Activated T-helper 1 cell treated with anti-CD3 and anti-CD28 coated beads, Interleukin-12 subunit alpha, Interleukin-12 subunit beta, Interleukin-2, Interleukin-4 antibody, amounts not matched to agents 30 ng/mL and 10 ng/mL and 1 ng/mL, durations not matched to agents 14 hours and 24 hours and 36 hours (primary cell): ENCODE results near the gene SGTA. TPM values are rescaled to one million over a fixed set of nuclear protein-coding genes. Genes with fewer than 3 reads are reported as not detected.
"Not testable (repeated sequence)": the region's sequence is repeated elsewhere in the genome, so short reads cannot be mapped to it uniquely, and the experiment has no call there.

ENCODE experiments used
- DNase-seq: peaks from one replicate; pipeline ENCODE4 v3.0.0; 2021; ENCODE audit warnings: low spot score
- H3K27ac Mint-ChIP-seq: one replicate; pipeline ENCODE4 v1.8.0; 2021; ENCODE audit warnings: mild to moderate bottlenecking, mixed read lengths
- H3K27me3 Mint-ChIP-seq: one replicate; pipeline ENCODE4 v1.8.0; 2022; ENCODE audit warnings: mild to moderate bottlenecking, moderate library complexity, mixed read lengths; ENCODE audit not compliant: insufficient read depth
- H3K36me3 Mint-ChIP-seq: one replicate; pipeline ENCODE4 v1.8.0; 2021; ENCODE audit warnings: low read depth, mixed read lengths
- H3K4me1 Mint-ChIP-seq: one replicate; pipeline ENCODE4 v1.8.0; 2021; ENCODE audit warnings: low read depth, mixed read lengths
- H3K4me3 Mint-ChIP-seq: one replicate; pipeline ENCODE4 v1.8.0; 2021; ENCODE audit warnings: mild to moderate bottlenecking, moderate library complexity, mixed read lengths
- H3K9me3 Mint-ChIP-seq: one replicate; pipeline ENCODE4 v1.8.0; 2021; ENCODE audit warnings: mixed read lengths
- intact Hi-C: fragments of 100-400 bp; cut with micrococcal nuclease; formaldehyde crosslinking; loops from one replicate; pipeline ENCODE4 v1.15.1; 2024
- total RNA-seq: library from RNA; stranded (reverse); gene quantifications from 2 replicates; pipeline ENCODE4 v1.2.3, GENCODE V29; 2022

SGTA gene
- total RNA-seq, 1 donor from 2014 or later, result 73.4 TPM

- DNase-seq, result no peak
- intact Hi-C loops, result no loop called here
- no peak overlapping the region for H3K4me3 Mint-ChIP-seq
- no peaks in the 10 kb centered on the region for H3K27me3 Mint-ChIP-seq
- H3K9me3 Mint-ChIP-seq, result no peaks in the 10 kb centered on the region
- H3K36me3 Mint-ChIP-seq, result peaks cover 25% of the 10 kb centered on the region
- H3K4me1 Mint-ChIP-seq, result no peaks in the 10 kb centered on the region
- H3K27ac Mint-ChIP-seq, result no peak overlapping the region
Measured at GRCh38 chr19:2795827-2796658, 13.0 kb upstream of the SGTA start.

- Mint-ChIP-seq H3K27me3 (no peaks in the 10 kb centered on the region), H3K36me3 (peaks cover 25% of the 10 kb centered on the region), H3K9me3 (no peaks in the 10 kb centered on the region), H3K4me3 (no peak overlapping the region), H3K27ac (no peak overlapping the region), H3K4me1 (peaks cover 6% of the 10 kb centered on the region)
- intact Hi-C loops, result no loop called here
- DNase-seq, result no peak
Measured at GRCh38 chr19:2793577-2793976, 10.5 kb upstream of the SGTA start.

DNA sequence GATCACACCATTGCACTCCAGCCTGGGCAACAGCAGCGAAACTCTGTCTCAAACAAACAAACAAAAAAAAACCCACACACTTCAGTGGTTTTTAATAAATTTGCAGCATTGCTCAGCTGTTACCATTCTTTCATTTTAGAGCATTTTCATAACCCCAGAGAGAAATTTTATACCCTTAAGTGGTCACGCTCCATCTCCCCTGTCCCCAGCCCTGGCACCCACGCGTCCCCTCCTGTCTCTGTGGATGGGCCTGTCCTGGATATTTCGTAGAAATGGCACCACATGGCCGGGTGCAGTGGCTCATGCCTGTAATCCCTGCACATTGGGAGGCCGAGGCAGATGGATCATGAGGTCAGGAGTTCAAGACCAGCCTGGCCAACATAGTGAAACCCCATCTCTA, 10.1 kb upstream of the SGTA start:
- Mint-ChIP-seq H3K9me3 (no peaks in the 10 kb centered on the region), H3K27me3 (no peaks in the 10 kb centered on the region), H3K4me1 (peaks cover 8% of the 10 kb centered on the region), H3K27ac (no peak overlapping the region), H3K36me3 (peaks cover 25% of the 10 kb centered on the region), H3K4me3 (no peak overlapping the region)
- intact Hi-C loops, result no loop called here
- DNase-seq, result no peak

GRCh38 chr19:2792666-2793065, 9.6 kb upstream of the SGTA start:
- H3K27ac Mint-ChIP-seq, H3K9me3 Mint-ChIP-seq, intact Hi-C loops, H3K4me3 Mint-ChIP-seq, DNase-seq, H3K27me3 Mint-ChIP-seq: not testable (repeated sequence)
- peaks cover 13% of the 10 kb centered on the region for H3K4me1 Mint-ChIP-seq
- H3K36me3 Mint-ChIP-seq, result peaks cover 25% of the 10 kb centered on the region

GRCh38 chr19:2791876-2792275, 8.8 kb upstream of the SGTA start:
- Mint-ChIP-seq H3K9me3 (no peaks in the 10 kb centered on the region), H3K4me1 (peaks cover 21% of the 10 kb centered on the region), H3K4me3 (no peak overlapping the region), H3K27ac (no peak overlapping the region), H3K27me3 (no peaks in the 10 kb centered on the region), H3K36me3 (peaks cover 28% of the 10 kb centered on the region)
- DNase-seq, result no peak
- intact Hi-C loops, result no loop called here

GRCh38 chr19:2791440-2791839, 8.4 kb upstream of the SGTA start:
- no peak overlapping the region for H3K4me3 Mint-ChIP-seq
- H3K27ac Mint-ChIP-seq, result no peak overlapping the region
- intact Hi-C loops, result no loop called here
- H3K9me3 Mint-ChIP-seq, result no peaks in the 10 kb centered on the region
- DNase-seq, result no peak
- H3K27me3 Mint-ChIP-seq, result no peaks in the 10 kb centered on the region
- H3K4me1 Mint-ChIP-seq, result peaks cover 21% of the 10 kb centered on the region
- H3K36me3 Mint-ChIP-seq, result peaks cover 28% of the 10 kb centered on the region

DNA sequence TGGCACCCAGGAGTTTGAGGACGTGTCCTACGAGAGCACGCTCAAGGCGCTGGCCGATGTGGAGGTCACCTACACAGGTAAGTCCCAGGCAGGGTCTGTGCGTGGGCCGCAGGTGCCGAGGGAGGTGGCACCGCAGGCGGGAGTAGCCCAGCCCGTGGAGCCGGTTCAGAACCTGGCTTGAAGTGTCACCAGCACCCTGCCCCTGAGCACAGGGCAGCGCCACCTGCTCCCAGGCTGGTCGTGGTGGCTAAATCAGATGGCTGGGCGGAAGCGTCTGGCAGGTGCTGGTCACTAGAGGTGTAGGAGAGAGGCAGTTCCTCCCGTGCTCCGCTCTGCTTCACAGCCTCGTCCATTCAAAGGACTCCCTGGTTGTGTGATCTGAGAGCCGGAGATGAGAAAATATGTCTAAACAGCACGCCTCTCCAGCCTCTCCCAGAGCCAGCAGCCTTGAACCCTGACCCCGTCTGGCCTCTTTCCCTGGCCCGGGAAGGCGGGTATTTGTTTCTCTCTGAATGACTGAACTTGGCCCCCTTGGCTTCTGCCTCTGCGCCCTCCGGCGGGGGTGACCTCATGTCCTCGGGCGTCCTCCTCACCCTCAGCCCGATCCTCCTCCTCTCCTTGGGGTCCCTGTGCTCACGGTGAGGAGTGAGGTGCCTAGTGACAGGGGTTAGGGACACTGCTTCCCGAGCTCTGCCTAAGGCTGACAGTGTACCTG, 7.6 kb upstream of the SGTA start:
- DNase-seq, result no peak
- Mint-ChIP-seq H3K27ac (no peak overlapping the region), H3K4me3 (no peak overlapping the region), H3K9me3 (no peaks in the 10 kb centered on the region), H3K27me3 (no peaks in the 10 kb centered on the region), H3K4me1 (peaks cover 26% of the 10 kb centered on the region), H3K36me3 (peaks cover 26% of the 10 kb centered on the region)
- intact Hi-C loops, result no loop called here

GRCh38 chr19:2790194-2790556, 7.1 kb upstream of the SGTA start:
- no peaks in the 10 kb centered on the region for H3K9me3 Mint-ChIP-seq
- intact Hi-C loops, result no loop called here
- no peaks in the 10 kb centered on the region for H3K27me3 Mint-ChIP-seq

DNA sequence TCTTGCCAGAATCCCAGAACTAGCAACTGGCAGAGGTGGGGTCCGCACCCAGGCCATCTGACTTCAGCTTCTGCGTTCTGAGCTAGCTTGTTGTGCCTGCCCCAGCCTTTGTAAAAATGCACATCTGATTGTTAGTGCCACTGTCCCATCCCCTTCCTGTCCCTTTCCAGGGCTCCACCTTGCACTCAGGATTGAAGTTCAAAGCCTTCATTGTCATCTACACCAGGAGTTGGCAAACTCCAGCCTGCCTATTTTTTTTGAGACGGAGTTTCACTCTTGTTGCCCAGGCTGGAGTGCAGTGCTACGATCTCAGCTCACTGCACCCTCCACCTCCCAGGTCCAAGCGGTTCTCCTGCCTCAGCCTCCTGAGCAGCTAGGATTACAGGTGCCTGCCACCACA, 5.2 kb upstream of the SGTA start:
- DNase-seq, result no peak
- intact Hi-C loops, result loop anchor here (10.0 kb wide), 3 partner anchors 313 to 633 kb away; partner anchors contain the start of genes AP3D1, GADD45B and NCLN
- peaks cover 13% of the 10 kb centered on the region for H3K36me3 Mint-ChIP-seq
- no peaks in the 10 kb centered on the region for H3K9me3 Mint-ChIP-seq
- peak overlapping the region; percentile 62 for H3K4me3 Mint-ChIP-seq
- no peaks in the 10 kb centered on the region for H3K27me3 Mint-ChIP-seq
- no peak overlapping the region for H3K27ac Mint-ChIP-seq
- H3K4me1 Mint-ChIP-seq, result peaks cover 44% of the 10 kb centered on the region

More at GRCh38 chr19:2790194-2790556, 7.1 kb upstream of the SGTA start:
- Mint-ChIP-seq H3K27ac (no peak overlapping the region), H3K36me3 (peaks cover 20% of the 10 kb centered on the region), H3K4me3 (no peak overlapping the region), H3K4me1 (peaks cover 26% of the 10 kb centered on the region)
- no peak for DNase-seq

DNA sequence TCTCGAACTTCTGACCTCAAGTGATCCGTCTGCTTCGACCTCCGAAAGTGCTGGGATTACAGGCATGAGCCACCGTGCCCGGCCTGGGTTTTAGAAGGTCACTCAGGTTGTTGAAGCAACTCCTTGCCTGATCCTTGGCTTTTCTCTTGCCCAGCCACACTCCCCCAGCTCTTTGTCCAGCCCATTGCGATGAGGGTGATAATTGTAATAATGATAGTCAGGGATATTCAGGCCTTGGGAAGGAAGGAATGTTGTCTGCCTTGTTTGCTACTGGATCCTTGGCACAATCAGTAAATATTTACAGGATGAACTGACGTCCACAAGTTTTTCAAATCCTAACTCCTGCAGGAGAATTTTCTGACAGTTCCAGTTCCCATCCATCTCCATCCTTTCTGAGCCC, 4.0 kb upstream of the SGTA start:
- Mint-ChIP-seq H3K27me3 (no peaks in the 10 kb centered on the region), H3K4me3 (peak overlapping the region; percentile 98), H3K9me3 (no peaks in the 10 kb centered on the region), H3K36me3 (peaks cover 13% of the 10 kb centered on the region), H3K4me1 (peaks cover 49% of the 10 kb centered on the region), H3K27ac (no peak overlapping the region)
- no peak for DNase-seq
- intact Hi-C loops, result loop anchor here (10.0 kb wide), 3 partner anchors 312 to 632 kb away; partner anchors contain the start of genes AP3D1, GADD45B and NCLN

DNA sequence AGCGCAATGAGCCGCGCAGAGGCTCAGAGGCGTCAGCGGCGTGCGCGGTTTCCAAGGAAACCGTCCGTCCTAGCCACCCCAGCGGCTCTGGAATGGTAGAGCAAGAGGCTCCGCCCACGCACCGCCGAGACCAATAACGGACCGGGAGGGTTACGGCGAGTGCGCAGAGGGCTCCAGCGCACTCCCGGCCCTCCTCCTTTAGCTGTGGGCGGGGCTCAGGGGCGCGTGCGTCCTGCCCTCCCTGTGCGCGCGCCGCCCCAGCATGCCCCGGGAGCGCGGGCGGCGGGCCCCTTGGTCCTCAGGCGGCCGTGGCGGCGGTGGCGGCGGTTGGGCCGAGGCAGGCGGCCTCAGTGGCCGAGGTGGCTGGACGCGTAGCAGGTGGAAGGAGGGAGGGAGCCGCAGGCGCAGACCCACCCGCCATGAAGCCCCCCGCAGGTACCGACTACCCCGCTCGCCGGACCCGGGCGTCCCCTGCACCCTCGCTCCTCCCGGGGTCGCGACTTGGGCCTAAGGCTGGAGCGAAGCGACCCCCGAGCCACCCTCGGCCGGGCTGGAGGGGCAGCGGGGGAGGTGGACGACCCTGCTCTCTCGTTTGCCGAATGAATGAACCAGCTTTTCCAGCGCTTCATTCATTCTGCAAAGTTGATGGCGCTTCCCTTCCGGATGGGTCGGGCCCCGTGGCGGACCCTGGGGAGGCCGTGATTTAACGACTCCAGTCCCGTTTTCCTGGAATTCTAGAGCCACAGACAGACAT, 2.3 kb upstream of the SGTA start, which contains the start of gene THOP1:
Gene THOP1, plus strand, starts transcription at position 260 of the 754 bp plus-strand sequence. Its CDS starts 160 bp downstream, at position 420.
- Mint-ChIP-seq H3K27ac (peak within 1 kb of the TSS; percentile 78), H3K27me3 (no peaks in the 10 kb centered on the region), H3K4me3 (peak within 1 kb of the TSS; percentile 98), H3K9me3 (no peaks in the 10 kb centered on the region), H3K36me3 (peaks cover 9% of the 10 kb centered on the region), H3K4me1 (peaks cover 64% of the 10 kb centered on the region)
- peak; percentile 98 for DNase-seq
- intact Hi-C loops, result loop anchor here (1.0 to 10.0 kb wide), 7 partner anchors 34 to 977 kb away; partner anchors contain the start of genes AP3D1, GADD45B, MRPL54 and NCLN

- Mint-ChIP-seq H3K4me3 (peak overlapping the region; percentile 98), H3K9me3 (no peaks in the 10 kb centered on the region), H3K4me1 (peaks cover 63% of the 10 kb centered on the region), H3K27ac (peak overlapping the region; percentile 89), H3K36me3 (peaks cover 9% of the 10 kb centered on the region), H3K27me3 (no peaks in the 10 kb centered on the region)
- DNase-seq, result no peak
- intact Hi-C loops, result loop anchor here (1.0 to 10.0 kb wide), 9 partner anchors 58 to 1376 kb away; partner anchors contain the start of genes AP3D1, DAZAP1, GADD45B and MFSD12
Measured at GRCh38 chr19:2783781-2784145, 690 bp upstream of the SGTA start.
